Memory B cell (primary cell): ENCODE data around the gene BROX.

Experiments used
- ATAC-seq: fragments of 150-1000 bp; cut with Tn5 transposase; 2 replicates; pipeline ENCODE4 v1.10.0; 2021; ENCODE audit warnings: low read depth, mild to moderate bottlenecking, moderate library complexity
- DNase-seq, 2 donors: peaks; one replicate each; pipeline ENCODE4 v3.0.0; 2022; ENCODE audit warnings: low spot score in 2 of 2
- H3K27ac Mint-ChIP-seq: one replicate; pipeline ENCODE4 v1.8.0; 2022; ENCODE audit warnings: mild to moderate bottlenecking, moderate library complexity, mixed read lengths
- H3K27me3 Mint-ChIP-seq: one replicate; pipeline ENCODE4 v1.8.0; 2022; ENCODE audit warnings: mixed read lengths
- H3K36me3 Mint-ChIP-seq: one replicate; pipeline ENCODE4 v1.8.0; 2022; ENCODE audit warnings: mild to moderate bottlenecking, mixed read lengths
- H3K4me1 Mint-ChIP-seq: one replicate; pipeline ENCODE4 v1.8.0; 2022; ENCODE audit warnings: mixed read lengths
- H3K4me3 Mint-ChIP-seq: one replicate; pipeline ENCODE4 v1.8.0; 2022; ENCODE audit warnings: mild to moderate bottlenecking, moderate library complexity, mixed read lengths
- H3K9me3 Mint-ChIP-seq: one replicate; pipeline ENCODE4 v1.8.0; 2022; ENCODE audit warnings: mixed read lengths

Gene BROX

GRCh38 chr1:222706815-222707214, 5.5 kb upstream of the BROX start:
- H3K27me3 Mint-ChIP-seq, result no peaks in the 10 kb centered on the region
- H3K27ac Mint-ChIP-seq, result no peak overlapping the region
- H3K9me3 Mint-ChIP-seq, result peaks cover 4% of the 10 kb centered on the region
- DNase-seq (no peak), ATAC-seq (peak; percentile 20)
- H3K36me3 Mint-ChIP-seq, result peaks cover 24% of the 10 kb centered on the region
- peaks cover 31% of the 10 kb centered on the region for H3K4me1 Mint-ChIP-seq
- no peak overlapping the region for H3K4me3 Mint-ChIP-seq

GRCh38 chr1:222709700-222710153, 2.6 kb upstream of the BROX start:
- DNase-seq, result no peak
- peak overlapping the region; percentile 16 for H3K4me3 Mint-ChIP-seq
- H3K9me3 Mint-ChIP-seq, result no peaks in the 10 kb centered on the region
- no peaks in the 10 kb centered on the region for H3K27me3 Mint-ChIP-seq
- no peak for ATAC-seq
- H3K36me3 Mint-ChIP-seq, result peaks cover 12% of the 10 kb centered on the region
- H3K27ac Mint-ChIP-seq, result peak overlapping the region; percentile 4
- peaks cover 30% of the 10 kb centered on the region for H3K4me1 Mint-ChIP-seq

GRCh38 chr1:222711319-222712252, 778 bp upstream of the BROX start:
- peak; percentile 13 for ATAC-seq
- no peaks in the 10 kb centered on the region for H3K9me3 Mint-ChIP-seq
- peak in 1 of 2 donors; percentile 33 for DNase-seq
- H3K4me3 Mint-ChIP-seq, result peak overlapping the region; percentile 92
- peak overlapping the region; percentile 98 for H3K27ac Mint-ChIP-seq
- H3K4me1 Mint-ChIP-seq, result peaks cover 28% of the 10 kb centered on the region
- H3K27me3 Mint-ChIP-seq, result no peaks in the 10 kb centered on the region
- peaks cover 11% of the 10 kb centered on the region for H3K36me3 Mint-ChIP-seq

GRCh38 chr1:222713091-222713961, 962 bp downstream of the BROX start:
- Mint-ChIP-seq H3K9me3 (no peaks in the 10 kb centered on the region), H3K4me1 (peaks cover 26% of the 10 kb centered on the region), H3K27me3 (no peaks in the 10 kb centered on the region), H3K36me3 (peaks cover 14% of the 10 kb centered on the region), H3K4me3 (peak overlapping the region; percentile 92), H3K27ac (peak overlapping the region; percentile 98)
- ATAC-seq, result peak; percentile 74
- DNase-seq, result peak; percentile 78 to 89

GRCh38 chr1:222716393-222716792, 4.0 kb downstream of the BROX start:
- H3K27ac Mint-ChIP-seq, result peak overlapping the region; percentile 60
- H3K4me1 Mint-ChIP-seq, result peaks cover 19% of the 10 kb centered on the region
- no peak overlapping the region for H3K4me3 Mint-ChIP-seq
- ATAC-seq (no peak), DNase-seq (no peak)
- peaks cover 17% of the 10 kb centered on the region for H3K36me3 Mint-ChIP-seq
- H3K27me3 Mint-ChIP-seq, result no peaks in the 10 kb centered on the region
- H3K9me3 Mint-ChIP-seq, result no peaks in the 10 kb centered on the region

GRCh38 chr1:222728746-222729145, 16.4 kb downstream of the BROX start:
- peak overlapping the region; percentile 50 for H3K27ac Mint-ChIP-seq
- peaks cover 32% of the 10 kb centered on the region for H3K36me3 Mint-ChIP-seq
- DNase-seq (no peak), ATAC-seq (no peak)
- H3K9me3 Mint-ChIP-seq, result no peaks in the 10 kb centered on the region
- peaks cover 29% of the 10 kb centered on the region for H3K4me1 Mint-ChIP-seq
- H3K4me3 Mint-ChIP-seq, result no peak overlapping the region
- H3K27me3 Mint-ChIP-seq, result no peaks in the 10 kb centered on the region

- ATAC-seq (no peak), DNase-seq (no peak)
- Mint-ChIP-seq H3K4me3 (peak overlapping the region; percentile 55), H3K27me3 (no peaks in the 10 kb centered on the region), H3K4me1 (peaks cover 35% of the 10 kb centered on the region), H3K36me3 (peaks cover 31% of the 10 kb centered on the region), H3K9me3 (no peaks in the 10 kb centered on the region), H3K27ac (peak overlapping the region; percentile 60)
Observed at GRCh38 chr1:222730866-222731265, 18.5 kb downstream of the BROX start.

GRCh38 chr1:222732216-222733159, 20.1 kb downstream of the BROX start:
- H3K9me3 Mint-ChIP-seq, result no peaks in the 10 kb centered on the region
- DNase-seq (peak in 1 of 2 donors; percentile 49), ATAC-seq (peak; percentile 94)
- H3K4me3 Mint-ChIP-seq, result peak overlapping the region; percentile 69
- peak overlapping the region; percentile 89 for H3K27ac Mint-ChIP-seq
- no peaks in the 10 kb centered on the region for H3K27me3 Mint-ChIP-seq
- H3K4me1 Mint-ChIP-seq, result peaks cover 35% of the 10 kb centered on the region
- peaks cover 28% of the 10 kb centered on the region for H3K36me3 Mint-ChIP-seq

GRCh38 chr1:222734740-222735139, 22.4 kb downstream of the BROX start:
- Mint-ChIP-seq H3K27ac (peak overlapping the region; percentile 62), H3K4me1 (peaks cover 28% of the 10 kb centered on the region), H3K9me3 (no peaks in the 10 kb centered on the region), H3K36me3 (peaks cover 14% of the 10 kb centered on the region), H3K27me3 (no peaks in the 10 kb centered on the region), H3K4me3 (peak overlapping the region; percentile 46)
- ATAC-seq (no peak), DNase-seq (no peak)

GRCh38 chr1:222736470-222736869, 24.1 kb downstream of the BROX start:
- DNase-seq (no peak), ATAC-seq (no peak)
- H3K4me1 Mint-ChIP-seq, result peaks cover 23% of the 10 kb centered on the region
- no peaks in the 10 kb centered on the region for H3K9me3 Mint-ChIP-seq
- no peak overlapping the region for H3K4me3 Mint-ChIP-seq
- H3K36me3 Mint-ChIP-seq, result peaks cover 7% of the 10 kb centered on the region
- no peaks in the 10 kb centered on the region for H3K27me3 Mint-ChIP-seq
- no peak overlapping the region for H3K27ac Mint-ChIP-seq

- no peak within 1 kb of the TSS for H3K27ac Mint-ChIP-seq
- no peak for DNase-seq
- H3K36me3 Mint-ChIP-seq, result peaks cover 8% of the 10 kb centered on the region
- H3K9me3 Mint-ChIP-seq, result no peaks in the 10 kb centered on the region
- no peak for ATAC-seq
- no peak within 1 kb of the TSS for H3K4me3 Mint-ChIP-seq
- no peaks in the 10 kb centered on the region for H3K27me3 Mint-ChIP-seq
- peaks cover 24% of the 10 kb centered on the region for H3K4me1 Mint-ChIP-seq
Observed at GRCh38 chr1:222736972-222737371, 24.6 kb downstream of the BROX start, which contains the start of gene FAM177B. Gene FAM177B, plus strand, starts transcription at chr1:222737202. Its CDS starts 9,344 bp downstream, at chr1:222746546.

GRCh38 chr1:222739465-222739864, 27.1 kb downstream of the BROX start:
- Mint-ChIP-seq H3K27me3 (no peaks in the 10 kb centered on the region), H3K9me3 (no peaks in the 10 kb centered on the region), H3K27ac (no peak overlapping the region), H3K4me3 (no peak overlapping the region), H3K4me1 (peaks cover 19% of the 10 kb centered on the region), H3K36me3 (peaks cover 12% of the 10 kb centered on the region)
- no peak for DNase-seq
- no peak for ATAC-seq

- H3K36me3 Mint-ChIP-seq, result peaks cover 10% of the 10 kb centered on the region
- H3K9me3 Mint-ChIP-seq, result no peaks in the 10 kb centered on the region
- no peak for ATAC-seq
- H3K4me3 Mint-ChIP-seq, result peak overlapping the region; percentile 19
- no peak overlapping the region for H3K27ac Mint-ChIP-seq
- H3K27me3 Mint-ChIP-seq, result no peaks in the 10 kb centered on the region
- no peak for DNase-seq
- H3K4me1 Mint-ChIP-seq, result peaks cover 17% of the 10 kb centered on the region
Observed at GRCh38 chr1:222739929-222740328, 27.6 kb downstream of the BROX start.
